IPS-18a (cell line): Measurements from ENCODE around the gene PTPRC.

Experiments used
- H3K27ac ChIP-seq: one replicate; pipeline ENCODE4 v1.5.1; 2013; ENCODE audit warnings: low read length
- H3K27me3 ChIP-seq: one replicate; pipeline ENCODE4 v1.6.1; 2013; ENCODE audit warnings: mild to moderate bottlenecking, low read length; ENCODE audit not compliant: control insufficient read depth, insufficient read depth
- H3K36me3 ChIP-seq: one replicate; pipeline ENCODE4 v1.6.1; 2013; ENCODE audit warnings: low read depth, low read length; ENCODE audit not compliant: control insufficient read depth
- H3K4me1 ChIP-seq: one replicate; pipeline ENCODE4 v1.6.1; 2013; ENCODE audit warnings: low read depth, low read length; ENCODE audit not compliant: control insufficient read depth
- H3K4me3 ChIP-seq: one replicate; pipeline ENCODE4 v1.5.1; 2013; ENCODE audit warnings: low read length
- H3K9ac ChIP-seq: one replicate; pipeline ENCODE4 v1.6.1; 2013; ENCODE audit warnings: mild to moderate bottlenecking, low read length, moderate library complexity
- H3K9me3 ChIP-seq: one replicate; pipeline ENCODE4 v1.6.1; 2013; ENCODE audit warnings: low read depth, low read length; ENCODE audit not compliant: control insufficient read depth

Gene PTPRC

DNA sequence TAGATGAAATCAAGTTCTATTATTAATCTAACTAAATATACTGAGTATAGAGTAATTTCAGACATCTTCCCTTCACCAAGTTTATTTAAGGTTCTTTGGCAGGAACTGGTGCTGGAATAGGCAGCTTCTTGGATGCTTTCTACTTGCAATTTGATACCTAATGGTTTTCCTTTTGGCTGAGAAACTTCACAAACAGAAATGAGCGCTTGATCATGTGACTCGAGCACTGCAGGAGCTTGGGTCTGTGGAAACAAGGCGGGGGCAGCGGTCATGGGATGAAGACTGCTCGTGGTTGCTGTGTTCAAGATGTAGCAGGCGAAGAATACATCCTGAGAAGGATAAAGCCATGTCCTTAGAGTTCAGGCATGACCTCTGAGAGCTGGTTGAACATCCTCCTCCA lies 136.8 kb downstream of the PTPRC start:
- H3K4me1 ChIP-seq: peaks cover 6% of the 10 kb centered on the region
- no peak overlapping the region for H3K4me3 ChIP-seq
- no peaks in the 10 kb centered on the region for H3K9me3 ChIP-seq
- no peak overlapping the region for H3K27ac ChIP-seq
- H3K9ac ChIP-seq: no peak overlapping the region
- no peaks in the 10 kb centered on the region for H3K36me3 ChIP-seq
- H3K27me3 ChIP-seq: no peaks in the 10 kb centered on the region

DNA sequence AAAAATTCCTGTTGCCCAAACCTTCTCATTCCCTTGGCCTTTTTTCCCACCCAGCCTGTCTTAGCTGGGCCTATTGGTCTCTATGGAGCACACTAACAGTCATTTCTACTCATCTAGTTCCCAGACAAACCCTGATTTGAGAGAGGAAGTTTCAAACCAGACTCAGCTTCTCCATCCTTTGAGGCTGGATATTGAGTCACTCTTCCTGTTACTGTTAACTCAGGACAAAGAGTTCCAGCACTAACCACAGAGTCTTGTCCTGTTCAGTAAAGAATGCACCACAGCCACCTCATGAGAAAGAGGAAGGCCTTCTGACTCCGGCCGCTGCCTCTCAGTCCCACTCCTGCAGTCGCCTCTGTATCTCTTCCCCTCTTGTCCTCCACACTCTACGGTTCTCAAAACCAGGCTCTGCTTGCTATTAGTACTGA lies 137.8 kb downstream of the PTPRC start:
- no peak overlapping the region for H3K9ac ChIP-seq
- no peaks in the 10 kb centered on the region for H3K9me3 ChIP-seq
- H3K4me1 ChIP-seq: peaks cover 6% of the 10 kb centered on the region
- no peaks in the 10 kb centered on the region for H3K36me3 ChIP-seq
- H3K4me3 ChIP-seq: no peak overlapping the region
- no peak overlapping the region for H3K27ac ChIP-seq
- no peaks in the 10 kb centered on the region for H3K27me3 ChIP-seq

DNA sequence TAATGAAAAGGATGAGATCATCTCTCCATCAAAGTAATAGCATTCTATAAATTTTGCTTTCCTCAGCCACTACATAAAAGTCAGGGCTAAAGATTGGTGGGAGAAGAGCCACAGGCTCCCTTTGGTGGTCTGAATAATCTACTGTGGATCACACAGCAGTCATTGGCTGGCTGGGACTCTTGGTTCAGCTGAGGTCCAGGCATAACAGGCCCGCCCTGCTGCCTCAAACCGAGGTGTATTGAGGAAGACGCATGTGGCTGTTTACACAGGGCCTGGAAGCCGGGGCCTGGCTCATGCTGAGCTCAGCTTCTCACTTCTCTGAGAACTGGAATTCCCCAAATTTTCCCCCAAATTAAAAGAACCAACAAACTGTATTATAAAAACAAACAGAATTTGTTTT lies 139.2 kb downstream of the PTPRC start:
- Histone ChIP-seq H3K4me1 (peaks cover 6% of the 10 kb centered on the region), H3K9me3 (no peaks in the 10 kb centered on the region), H3K9ac (no peak overlapping the region)

DNA sequence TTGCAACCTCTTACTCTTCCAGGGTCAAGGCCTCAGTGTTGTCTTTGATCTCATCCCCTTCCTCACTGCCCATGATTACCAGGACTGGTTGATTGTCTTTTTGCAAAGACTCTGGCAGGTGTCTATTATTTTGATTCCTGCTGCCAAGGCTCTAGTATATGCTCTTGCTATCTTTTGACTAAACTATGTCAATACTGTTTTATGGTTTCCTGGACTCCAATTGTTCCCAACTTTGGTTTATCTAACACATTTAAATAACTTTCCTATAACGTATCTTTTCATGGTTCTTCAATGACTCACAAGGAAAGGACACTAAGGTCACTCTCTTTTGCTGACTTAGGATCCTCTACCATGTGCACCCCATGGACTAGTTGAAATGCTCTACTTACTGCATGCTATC lies 141.5 kb downstream of the PTPRC start:
- H3K27me3 ChIP-seq: no peaks in the 10 kb centered on the region
- no peak overlapping the region for H3K4me3 ChIP-seq
- H3K36me3 ChIP-seq: no peaks in the 10 kb centered on the region
- H3K9me3 ChIP-seq: no peaks in the 10 kb centered on the region
- H3K9ac ChIP-seq: no peak overlapping the region
- no peak overlapping the region for H3K27ac ChIP-seq
- peaks cover 6% of the 10 kb centered on the region for H3K4me1 ChIP-seq

More for the DNA sequence above, 139.2 kb downstream of the PTPRC start:
- no peaks in the 10 kb centered on the region for H3K36me3 ChIP-seq
- H3K27ac ChIP-seq: no peak overlapping the region
- H3K4me3 ChIP-seq: no peak overlapping the region
- H3K27me3 ChIP-seq: no peaks in the 10 kb centered on the region

DNA sequence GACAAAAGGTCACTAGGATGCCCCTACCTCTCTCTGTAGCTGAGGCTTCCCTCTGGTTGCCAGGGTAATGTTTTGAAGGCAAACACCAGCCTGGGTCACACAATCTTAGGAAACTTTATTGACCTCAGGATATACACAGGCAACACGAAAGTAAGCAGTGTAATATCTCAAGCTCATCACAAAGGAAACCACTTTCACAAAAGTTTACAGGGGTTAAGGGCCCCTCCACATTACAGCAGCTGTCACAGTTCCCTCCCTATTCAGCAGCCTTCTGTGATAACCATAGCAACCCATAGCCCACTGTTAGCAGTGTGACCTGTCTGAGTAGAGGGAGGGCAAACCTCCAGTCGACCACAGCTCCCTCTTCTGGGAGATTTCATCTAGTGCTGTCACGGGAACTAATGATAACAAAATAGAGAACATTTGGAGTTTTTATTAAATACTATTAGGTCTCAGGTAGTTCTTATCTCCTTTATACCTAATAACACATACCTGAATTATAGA lies 149.8 kb downstream of the PTPRC start:
- H3K27ac ChIP-seq: peak overlapping the region; percentile 51
- peaks cover 13% of the 10 kb centered on the region for H3K4me1 ChIP-seq
- H3K9me3 ChIP-seq: no peaks in the 10 kb centered on the region
- H3K36me3 ChIP-seq: no peaks in the 10 kb centered on the region
- H3K9ac ChIP-seq: peak overlapping the region; percentile 36
- H3K4me3 ChIP-seq: no peak overlapping the region
- H3K27me3 ChIP-seq: no peaks in the 10 kb centered on the region

DNA sequence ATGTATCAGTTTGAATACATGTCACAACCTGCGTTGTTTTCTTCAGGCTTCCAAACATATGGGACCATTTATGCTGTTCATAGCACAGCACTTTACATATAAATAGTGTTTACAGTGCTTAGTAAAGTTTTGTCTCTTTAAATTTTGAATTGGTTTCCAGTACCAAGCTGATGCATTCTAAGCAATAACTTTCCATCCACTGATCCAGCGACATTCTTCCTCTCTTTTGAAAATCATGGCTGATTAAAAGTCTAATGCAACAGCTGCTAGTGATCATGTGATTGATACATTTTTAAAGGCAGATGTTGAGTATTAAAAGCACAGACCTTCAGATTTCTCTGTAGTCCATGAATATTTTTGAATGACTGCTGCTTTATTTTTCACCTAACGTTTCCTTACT lies 154.9 kb downstream of the PTPRC start:
- H3K27me3 ChIP-seq: no peaks in the 10 kb centered on the region
- no peaks in the 10 kb centered on the region for H3K9me3 ChIP-seq
- no peaks in the 10 kb centered on the region for H3K36me3 ChIP-seq
- H3K4me1 ChIP-seq: peaks cover 9% of the 10 kb centered on the region
- H3K9ac ChIP-seq: no peak overlapping the region
- no peak overlapping the region for H3K4me3 ChIP-seq
- no peak overlapping the region for H3K27ac ChIP-seq

DNA sequence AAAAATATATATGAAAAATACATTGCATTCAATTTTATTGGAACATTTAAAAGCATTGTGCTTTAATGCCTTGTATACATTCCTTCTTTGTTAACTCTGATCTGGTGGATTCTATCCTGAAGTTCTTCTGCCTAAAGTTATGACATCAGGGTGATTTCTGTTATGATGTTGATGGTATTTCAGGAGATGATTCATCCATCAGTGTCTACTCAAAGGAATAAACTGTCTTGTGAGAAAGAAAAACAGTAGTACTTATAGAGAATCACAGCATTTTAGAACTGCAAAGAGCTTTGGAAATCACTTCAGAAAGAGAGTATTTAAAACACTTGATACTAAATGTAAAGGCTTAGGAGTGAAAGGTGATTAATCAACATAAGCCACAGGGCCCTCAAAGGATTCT lies 155.7 kb downstream of the PTPRC start:
- Histone ChIP-seq H3K9ac (no peak overlapping the region), H3K36me3 (no peaks in the 10 kb centered on the region)

DNA sequence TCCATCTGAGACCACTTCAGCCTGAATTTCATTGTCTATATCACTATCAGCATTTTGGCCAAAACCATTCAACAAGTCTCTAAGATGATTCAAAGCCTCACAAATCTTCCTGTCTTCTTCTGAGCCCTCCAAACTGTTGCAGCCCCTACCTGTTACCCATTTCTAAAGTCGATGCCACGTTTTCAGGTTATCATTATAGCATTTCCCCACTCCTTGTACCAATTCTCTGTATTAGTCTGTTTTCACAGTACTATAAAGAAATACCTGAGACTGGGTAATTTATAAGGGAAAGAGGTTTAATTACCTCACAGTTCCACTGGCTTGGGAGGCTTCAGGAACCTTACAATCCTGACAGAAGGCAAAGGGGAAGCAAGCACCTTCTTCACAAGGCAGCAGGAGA lies 158.8 kb downstream of the PTPRC start:
- no peak overlapping the region for H3K4me3 ChIP-seq
- H3K27ac ChIP-seq: no peak overlapping the region
- H3K9me3 ChIP-seq: no peaks in the 10 kb centered on the region
- H3K4me1 ChIP-seq: no peaks in the 10 kb centered on the region
- no peaks in the 10 kb centered on the region for H3K36me3 ChIP-seq
- no peak overlapping the region for H3K9ac ChIP-seq
- H3K27me3 ChIP-seq: no peaks in the 10 kb centered on the region

More for the DNA sequence above, 155.7 kb downstream of the PTPRC start:
- H3K4me3 ChIP-seq: no peak overlapping the region
- no peak overlapping the region for H3K27ac ChIP-seq
- no peaks in the 10 kb centered on the region for H3K9me3 ChIP-seq
- no peaks in the 10 kb centered on the region for H3K27me3 ChIP-seq
- H3K4me1 ChIP-seq: peaks cover 1% of the 10 kb centered on the region

DNA sequence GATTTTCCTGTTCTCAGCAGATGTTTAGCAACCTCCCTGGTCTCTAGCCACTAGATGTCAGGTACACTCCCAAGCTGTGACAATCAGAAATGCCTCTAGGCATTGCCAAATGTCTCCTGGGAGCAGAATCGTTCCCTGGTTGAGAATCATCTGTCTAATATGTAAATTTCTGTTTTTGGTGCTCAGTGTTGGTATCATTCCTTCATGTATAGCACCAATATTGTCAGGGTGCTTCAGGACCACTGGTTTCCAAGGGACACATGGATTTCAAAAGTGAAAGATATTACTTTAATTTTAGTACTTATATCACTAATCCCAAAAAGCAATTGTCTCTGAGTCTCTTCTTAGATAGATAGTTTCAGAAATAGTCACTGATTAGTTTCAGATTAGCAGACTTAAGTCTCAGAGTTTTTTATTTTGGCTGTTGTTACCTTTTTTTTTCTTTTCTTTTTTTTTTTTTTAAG lies 160.1 kb downstream of the PTPRC start:
- Histone ChIP-seq H3K36me3 (no peaks in the 10 kb centered on the region), H3K4me3 (no peak overlapping the region), H3K9ac (no peak overlapping the region), H3K4me1 (no peaks in the 10 kb centered on the region), H3K27me3 (no peaks in the 10 kb centered on the region), H3K27ac (no peak overlapping the region), H3K9me3 (no peaks in the 10 kb centered on the region)

DNA sequence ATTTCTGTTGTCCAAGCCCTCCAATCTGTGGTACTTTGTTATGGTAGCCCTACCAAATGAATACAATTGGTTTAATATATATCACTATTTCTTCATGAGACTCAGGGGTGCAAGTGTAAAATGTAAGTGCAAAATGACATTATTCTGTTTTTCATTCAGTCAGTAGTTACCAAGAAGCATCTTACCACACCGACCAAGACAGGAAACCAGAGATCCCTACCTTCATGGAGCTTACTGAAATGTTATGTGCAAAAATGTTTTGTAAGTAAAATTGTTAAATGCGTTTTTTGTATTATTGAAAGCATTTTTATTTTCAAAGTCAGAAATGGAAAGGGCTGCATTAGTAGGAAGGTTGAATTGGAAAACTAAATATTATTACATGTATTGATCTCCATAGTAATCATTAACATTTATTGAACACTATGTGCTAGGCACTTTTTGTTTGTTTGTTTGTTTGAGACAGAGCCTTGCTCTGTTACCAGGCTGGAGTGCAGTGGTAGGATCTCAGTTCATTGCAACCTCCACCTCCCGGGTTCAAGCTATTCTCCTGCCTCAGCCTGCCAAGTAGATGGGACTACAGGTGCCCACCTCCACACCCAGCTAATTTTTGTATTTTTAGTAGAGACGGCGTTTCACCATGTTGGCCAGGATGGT lies 166.8 kb downstream of the PTPRC start:
- H3K36me3 ChIP-seq: no peaks in the 10 kb centered on the region
- H3K27ac ChIP-seq: no peak overlapping the region
- H3K4me1 ChIP-seq: no peaks in the 10 kb centered on the region
- H3K27me3 ChIP-seq: no peaks in the 10 kb centered on the region
- H3K9ac ChIP-seq: no peak overlapping the region
- H3K9me3 ChIP-seq: no peaks in the 10 kb centered on the region
- H3K4me3 ChIP-seq: no peak overlapping the region

DNA sequence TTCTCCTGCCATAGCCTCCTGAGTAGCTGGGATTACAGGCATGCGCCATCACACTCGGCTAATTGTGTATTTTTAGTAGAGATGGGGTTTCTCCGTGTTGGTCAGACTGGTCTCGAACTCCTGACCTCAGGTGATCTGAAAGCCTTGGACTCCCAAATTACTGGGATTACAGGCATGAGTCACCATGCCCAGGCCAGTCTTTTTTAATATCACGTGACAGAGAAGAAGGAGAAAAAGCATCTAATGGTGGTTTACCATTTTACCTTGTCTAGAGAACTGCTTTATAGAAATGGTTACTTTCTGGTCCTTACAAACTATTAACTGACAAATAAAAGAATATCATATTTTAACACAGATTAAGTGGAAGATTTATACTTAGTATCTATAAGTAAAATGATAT lies 168.0 kb downstream of the PTPRC start:
- H3K9me3 ChIP-seq: no peaks in the 10 kb centered on the region
- no peak overlapping the region for H3K4me3 ChIP-seq
- no peaks in the 10 kb centered on the region for H3K27me3 ChIP-seq
- no peaks in the 10 kb centered on the region for H3K36me3 ChIP-seq
- H3K27ac ChIP-seq: no peak overlapping the region
- no peaks in the 10 kb centered on the region for H3K4me1 ChIP-seq
- no peak overlapping the region for H3K9ac ChIP-seq
